ENCODE results near the gene DENND4B. TPM values are rescaled to one million over a fixed set of nuclear protein-coding genes. Genes with fewer than 3 reads are reported as not detected.
A peak's percentile ranks its signal among the peaks of the same experiment; 100 is the strongest.

Gene DENND4B
- total and polyA plus RNA-seq, 9 of the 15 experiments (the other 6 are each of a cell fraction or from before 2014, with no cell fraction given): 9.5 to 80.5 (median 23.1) TPM

DNA sequence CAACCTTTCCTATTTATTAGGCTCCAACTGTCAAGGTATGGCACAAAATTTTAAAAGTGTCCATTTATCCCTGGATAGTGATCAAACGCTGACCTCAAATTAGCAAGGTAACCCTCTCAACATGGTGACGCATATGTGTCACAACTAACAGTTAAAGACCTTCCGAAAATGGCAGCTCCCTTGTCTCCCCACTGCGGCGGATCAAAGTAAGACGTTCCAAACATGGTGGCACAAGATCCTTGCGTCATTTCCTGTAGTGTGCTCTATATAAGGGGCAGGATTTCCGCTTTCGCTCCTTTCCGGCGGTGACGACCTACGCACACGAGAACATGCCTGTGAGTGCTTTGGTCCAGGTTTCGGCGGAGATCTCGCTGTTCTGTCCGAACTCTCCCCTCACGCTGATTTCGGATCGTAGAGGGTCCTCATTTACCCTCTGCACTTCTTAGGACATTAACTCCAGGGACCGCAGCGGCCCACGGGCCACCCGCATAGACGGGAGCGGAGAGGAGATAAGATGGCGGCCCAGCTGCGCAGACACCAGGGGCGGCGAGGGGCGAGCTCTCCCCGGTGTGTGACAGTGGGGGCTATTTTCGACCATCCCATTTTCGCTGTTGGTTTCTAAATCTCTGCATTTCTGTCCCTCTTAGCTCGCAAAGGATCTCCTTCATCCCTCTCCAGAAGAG, 44.1 kb upstream of the DENND4B start, which contains the start of gene RPS27 (continued):
- TF ChIP-seq TEAD1 (CRISPR knock-in tag; IDR thresholded peaks at IDR 0.05) (peak in 1 of 2 experiments; percentile 86; a peak in 2 of 4 replicates), ERF (CRISPR knock-in tag; IDR thresholded peaks at IDR 0.05) (0 out of 2 replicates have a peak, but pooled peaks have one; percentile 32), ZKSCAN8 (CRISPR knock-in tag; IDR thresholded peaks at IDR 0.05) (no peak), ZNF740 (CRISPR knock-in tag; IDR thresholded peaks at IDR 0.05) (no peak), ZNF740 (tag; IDR thresholded peaks at IDR 0.05) (no peak), MTA1 (IDR thresholded peaks at IDR 0.05; ENCODE audit: borderline replicate concordance) (no peak), SP2 (IDR thresholded peaks at IDR 0.05; ENCODE audit: extremely low read depth, low read depth, low read length, poor library complexity, severe bottlenecking) (no peak), ZNF239 (CRISPR knock-in tag; IDR thresholded peaks at IDR 0.05) (no peak; the same call in 1 of the 2 replicates), NBN (IDR thresholded peaks at IDR 0.05; ENCODE audit: low read depth) (peak; percentile 64; the same call in 1 of the 2 replicates), MAX (CRISPR knock-in tag; IDR thresholded peaks at IDR 0.05) (peak; percentile 79), NR2C1 (IDR thresholded peaks at IDR 0.05) (peak; percentile 85), NR2C1 (tag; IDR thresholded peaks at IDR 0.05) (peak; percentile 87), NR3C1 (CRISPR knock-in tag; IDR thresholded peaks at IDR 0.05) (no peak), U2AF2 (optimal IDR thresholded peaks at IDR 0.05; ENCODE audit: low read depth, low read length) (no peak), HNRNPUL1 (IDR thresholded peaks at IDR 0.05; ENCODE audit: low read length) (no peak), ZNF253 (CRISPR knock-in tag; conservative IDR thresholded peaks at IDR 0.05) (no peak), ZBTB26 (CRISPR knock-in tag; IDR thresholded peaks at IDR 0.05) (peak; percentile 61; the same call in 1 of the 2 replicates), SMARCE1 (IDR thresholded peaks at IDR 0.05) (0 out of 2 replicates have a peak, but pooled peaks have one; percentile 14), SMC3 (conservative IDR thresholded peaks at IDR 0.05; ENCODE audit: insufficient read depth, low read depth, low read length) (no peak), ZNF444 (CRISPR knock-in tag; IDR thresholded peaks at IDR 0.05) (0 out of 2 replicates have a peak, but pooled peaks have one; percentile 31), E2F3 (CRISPR knock-in tag; IDR thresholded peaks at IDR 0.05) (no peak), ZC3H8 (IDR thresholded peaks at IDR 0.05) (no peak)
- TF ChIP-seq, protein P1, sequence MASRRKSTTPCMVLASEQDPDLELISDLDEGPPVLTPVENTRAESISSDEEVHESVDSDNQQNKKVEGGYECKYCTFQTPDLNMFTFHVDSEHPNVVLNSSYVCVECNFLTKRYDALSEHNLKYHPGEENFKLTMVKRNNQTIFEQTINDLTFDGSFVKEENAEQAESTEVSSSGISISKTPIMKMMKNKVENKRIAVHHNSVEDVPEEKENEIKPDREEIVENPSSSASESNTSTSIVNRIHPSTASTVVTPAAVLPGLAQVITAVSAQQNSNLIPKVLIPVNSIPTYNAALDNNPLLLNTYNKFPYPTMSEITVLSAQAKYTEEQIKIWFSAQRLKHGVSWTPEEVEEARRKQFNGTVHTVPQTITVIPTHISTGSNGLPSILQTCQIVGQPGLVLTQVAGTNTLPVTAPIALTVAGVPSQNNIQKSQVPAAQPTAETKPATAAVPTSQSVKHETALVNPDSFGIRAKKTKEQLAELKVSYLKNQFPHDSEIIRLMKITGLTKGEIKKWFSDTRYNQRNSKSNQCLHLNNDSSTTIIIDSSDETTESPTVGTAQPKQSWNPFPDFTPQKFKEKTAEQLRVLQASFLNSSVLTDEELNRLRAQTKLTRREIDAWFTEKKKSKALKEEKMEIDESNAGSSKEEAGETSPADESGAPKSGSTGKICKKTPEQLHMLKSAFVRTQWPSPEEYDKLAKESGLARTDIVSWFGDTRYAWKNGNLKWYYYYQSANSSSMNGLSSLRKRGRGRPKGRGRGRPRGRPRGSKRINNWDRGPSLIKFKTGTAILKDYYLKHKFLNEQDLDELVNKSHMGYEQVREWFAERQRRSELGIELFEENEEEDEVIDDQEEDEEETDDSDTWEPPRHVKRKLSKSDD (conservative IDR thresholded peaks at IDR 0.05; ENCODE audit: low read length): peak; percentile 98
- TF ChIP-seq, protein P2, sequence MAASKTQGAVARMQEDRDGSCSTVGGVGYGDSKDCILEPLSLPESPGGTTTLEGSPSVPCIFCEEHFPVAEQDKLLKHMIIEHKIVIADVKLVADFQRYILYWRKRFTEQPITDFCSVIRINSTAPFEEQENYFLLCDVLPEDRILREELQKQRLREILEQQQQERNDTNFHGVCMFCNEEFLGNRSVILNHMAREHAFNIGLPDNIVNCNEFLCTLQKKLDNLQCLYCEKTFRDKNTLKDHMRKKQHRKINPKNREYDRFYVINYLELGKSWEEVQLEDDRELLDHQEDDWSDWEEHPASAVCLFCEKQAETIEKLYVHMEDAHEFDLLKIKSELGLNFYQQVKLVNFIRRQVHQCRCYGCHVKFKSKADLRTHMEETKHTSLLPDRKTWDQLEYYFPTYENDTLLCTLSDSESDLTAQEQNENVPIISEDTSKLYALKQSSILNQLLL (CRISPR knock-in tag; IDR thresholded peaks at IDR 0.05; ENCODE audit: borderline replicate concordance): no peak

All from K562 (cell line).